ENCODE results near the gene PLS1. TPM values are rescaled to one million over a fixed set of nuclear protein-coding genes. Genes with fewer than 3 reads are reported as not detected.

The PLS1 gene
- total RNA-seq, 1 experiment from 2014 or later, result 20.1 TPM

DNA sequence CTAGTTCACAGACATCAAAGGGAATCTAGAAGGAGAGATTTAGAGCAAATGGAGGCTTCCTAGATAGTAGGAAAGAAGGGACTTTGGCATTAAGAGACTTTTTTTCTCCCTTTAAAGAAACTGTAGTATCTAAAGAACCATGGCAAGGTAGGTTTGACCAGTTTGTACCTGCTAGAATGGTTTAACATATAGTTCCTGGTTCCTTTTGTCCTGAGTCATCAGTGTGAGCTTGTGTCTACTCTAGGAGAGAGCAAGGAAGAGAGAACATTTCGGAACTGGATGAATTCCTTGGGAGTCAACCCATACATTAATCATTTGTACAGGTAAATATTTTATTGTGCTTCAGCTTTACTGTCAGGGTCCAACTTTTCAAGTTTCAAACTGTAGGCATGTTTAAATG lies 98.0 kb downstream of the PLS1 start:
- H3K79me2 ChIP-seq (ENCODE audit: low read length), result no peaks in the 10 kb centered on the region
- intact Hi-C loops (cut with micrococcal nuclease), result no loop called here
- H3K27me3 ChIP-seq (ENCODE audit: low read length), result no peaks in the 10 kb centered on the region
- H3K9me2 ChIP-seq (replicated peaks; ENCODE audit: low read length), result no peaks in the 10 kb centered on the region
- ChIA-PET POLR2A (ENCODE audit: unreplicated experiment) (no interaction called here), CTCF (interaction anchor here (0.5 kb wide), 1 partner anchor 307 kb away, joined by 4 read pairs; no protein-coding TSS in a partner anchor)
- no peak overlapping the region for H3K9ac ChIP-seq (ENCODE audit: low read length)
- no peak overlapping the region for H2AFZ ChIP-seq (ENCODE audit: low read length)
- ATAC-seq (no peak), DNase-seq (no peak)
- no peaks in the 10 kb centered on the region for H3F3A ChIP-seq (ENCODE audit: low read length, unreplicated experiment)
- no peak overlapping the region for H3K4me3 ChIP-seq (ENCODE audit: low read length)
- TF ChIP-seq EZH2phosphoT487 (IDR thresholded peaks at IDR 0.05; ENCODE audit: borderline replicate concordance, low read length) (no peak), EZH2 (IDR thresholded peaks at IDR 0.05; ENCODE audit: low read length, unreplicated experiment) (no peak)
- TF ChIP-seq, protein P1, sequence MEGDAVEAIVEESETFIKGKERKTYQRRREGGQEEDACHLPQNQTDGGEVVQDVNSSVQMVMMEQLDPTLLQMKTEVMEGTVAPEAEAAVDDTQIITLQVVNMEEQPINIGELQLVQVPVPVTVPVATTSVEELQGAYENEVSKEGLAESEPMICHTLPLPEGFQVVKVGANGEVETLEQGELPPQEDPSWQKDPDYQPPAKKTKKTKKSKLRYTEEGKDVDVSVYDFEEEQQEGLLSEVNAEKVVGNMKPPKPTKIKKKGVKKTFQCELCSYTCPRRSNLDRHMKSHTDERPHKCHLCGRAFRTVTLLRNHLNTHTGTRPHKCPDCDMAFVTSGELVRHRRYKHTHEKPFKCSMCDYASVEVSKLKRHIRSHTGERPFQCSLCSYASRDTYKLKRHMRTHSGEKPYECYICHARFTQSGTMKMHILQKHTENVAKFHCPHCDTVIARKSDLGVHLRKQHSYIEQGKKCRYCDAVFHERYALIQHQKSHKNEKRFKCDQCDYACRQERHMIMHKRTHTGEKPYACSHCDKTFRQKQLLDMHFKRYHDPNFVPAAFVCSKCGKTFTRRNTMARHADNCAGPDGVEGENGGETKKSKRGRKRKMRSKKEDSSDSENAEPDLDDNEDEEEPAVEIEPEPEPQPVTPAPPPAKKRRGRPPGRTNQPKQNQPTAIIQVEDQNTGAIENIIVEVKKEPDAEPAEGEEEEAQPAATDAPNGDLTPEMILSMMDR (conservative IDR thresholded peaks at IDR 0.05; ENCODE audit: low read depth, low read length), result no peak
- no TSS peak for BruUV-seq (replicated peaks)
- no peak overlapping the region for H3K27ac ChIP-seq (ENCODE audit: low read length)
- no peaks in the 10 kb centered on the region for H4K20me1 ChIP-seq (ENCODE audit: low read length)
- H3K4me2 ChIP-seq (ENCODE audit: low read length), result no peak overlapping the region
- no peaks in the 10 kb centered on the region for H3K36me3 ChIP-seq (ENCODE audit: low read depth, low read length)
- no peaks in the 10 kb centered on the region for H3K9me3 ChIP-seq (ENCODE audit: low read length)
- H3K4me1 ChIP-seq (ENCODE audit: insufficient read depth, low read length), result no peaks in the 10 kb centered on the region

DNA sequence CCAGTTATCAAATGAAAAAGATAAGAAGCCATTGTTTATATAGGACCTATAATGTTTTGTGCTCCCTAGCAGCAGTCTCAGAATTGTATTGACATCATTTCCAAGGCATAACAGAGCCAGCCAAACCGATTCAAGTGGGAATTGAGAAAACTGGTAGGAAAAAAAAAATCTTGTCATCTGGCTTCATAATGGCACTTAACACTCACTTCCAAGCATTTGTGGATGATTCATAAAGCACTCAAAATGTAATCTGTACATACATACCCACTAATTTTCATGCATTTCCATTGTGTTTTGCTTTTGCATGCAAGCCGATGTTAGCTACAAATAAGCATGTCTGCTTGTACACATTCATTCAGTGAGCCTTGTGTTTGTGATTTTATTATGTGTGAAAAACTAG lies 109.0 kb downstream of the PLS1 start:
- Histone ChIP-seq H2AFZ (ENCODE audit: low read length) (no peak overlapping the region), H3K36me3 (ENCODE audit: low read depth, low read length) (no peaks in the 10 kb centered on the region), H3K4me3 (ENCODE audit: low read length) (no peak overlapping the region), H3K9me2 (replicated peaks; ENCODE audit: low read length) (no peaks in the 10 kb centered on the region), H3K27me3 (ENCODE audit: low read length) (no peaks in the 10 kb centered on the region), H3K4me1 (ENCODE audit: insufficient read depth, low read length) (no peaks in the 10 kb centered on the region), H3K9ac (ENCODE audit: low read length) (no peak overlapping the region), H3K9me3 (ENCODE audit: low read length) (no peaks in the 10 kb centered on the region), H3F3A (ENCODE audit: low read length, unreplicated experiment) (no peaks in the 10 kb centered on the region), H3K27ac (ENCODE audit: low read length) (no peak overlapping the region), H3K4me2 (ENCODE audit: low read length) (no peak overlapping the region), H4K20me1 (ENCODE audit: low read length) (no peaks in the 10 kb centered on the region), H3K79me2 (ENCODE audit: low read length) (no peaks in the 10 kb centered on the region)
- intact Hi-C loops (cut with micrococcal nuclease), result no loop called here
- ChIA-PET CTCF (no interaction called here), POLR2A (ENCODE audit: unreplicated experiment) (no interaction called here)
- BruUV-seq (replicated peaks), result no TSS peak
- no peak for TF ChIP-seq EZH2phosphoT487 (IDR thresholded peaks at IDR 0.05; ENCODE audit: borderline replicate concordance, low read length)
- ATAC-seq (no peak), DNase-seq (no peak)

DNA sequence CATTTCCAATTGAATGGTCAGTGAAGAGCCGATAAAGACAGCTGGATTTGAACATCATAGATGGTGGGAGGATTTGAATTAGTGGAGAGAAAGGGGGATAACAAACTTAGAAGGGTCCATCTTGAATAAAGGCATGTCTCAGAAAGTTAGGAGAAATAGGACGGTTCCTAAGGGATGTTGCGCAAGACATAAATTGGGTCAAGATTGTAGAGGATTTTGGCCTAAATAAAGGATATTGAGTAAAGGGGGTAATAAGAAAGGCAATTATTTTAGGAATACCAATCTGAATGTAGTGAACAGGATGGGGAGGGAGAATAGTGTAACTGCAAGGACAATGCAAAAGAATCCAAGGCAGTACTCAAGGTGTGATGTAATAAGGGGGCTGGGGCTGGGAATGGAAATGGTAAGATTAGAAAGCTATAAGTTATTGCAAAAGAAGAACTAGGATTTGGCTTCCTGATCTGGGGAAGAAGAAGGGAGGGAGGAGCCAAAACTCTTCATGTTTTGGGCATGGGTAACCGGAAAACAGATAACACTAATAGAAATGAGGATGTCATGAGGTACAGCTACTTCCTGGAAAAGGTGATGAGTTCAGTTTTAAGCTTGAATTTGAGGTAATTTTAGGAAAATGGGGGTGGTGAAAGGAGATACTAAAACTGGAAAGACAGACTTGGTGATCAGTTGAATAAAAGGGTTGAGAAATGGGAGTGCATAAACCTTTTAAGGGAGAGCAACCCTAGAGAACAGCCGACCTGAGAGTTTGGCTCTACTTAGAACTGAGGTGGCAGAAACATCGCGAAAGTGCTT lies 110.3 kb downstream of the PLS1 start:
- Histone ChIP-seq H3F3A (ENCODE audit: low read length, unreplicated experiment) (no peaks in the 10 kb centered on the region), H3K9ac (ENCODE audit: low read length) (no peak overlapping the region), H3K9me2 (replicated peaks; ENCODE audit: low read length) (no peaks in the 10 kb centered on the region), H3K9me3 (ENCODE audit: low read length) (no peaks in the 10 kb centered on the region), H3K4me2 (ENCODE audit: low read length) (no peak overlapping the region), H3K36me3 (ENCODE audit: low read depth, low read length) (no peaks in the 10 kb centered on the region), H3K79me2 (ENCODE audit: low read length) (no peaks in the 10 kb centered on the region), H4K20me1 (ENCODE audit: low read length) (no peaks in the 10 kb centered on the region), H3K4me3 (ENCODE audit: low read length) (no peak overlapping the region), H3K27me3 (ENCODE audit: low read length) (no peaks in the 10 kb centered on the region), H2AFZ (ENCODE audit: low read length) (no peak overlapping the region), H3K27ac (ENCODE audit: low read length) (no peak overlapping the region), H3K4me1 (ENCODE audit: insufficient read depth, low read length) (no peaks in the 10 kb centered on the region)
- no peak for ATAC-seq
- CTCF ChIA-PET, result no interaction called here
- no peak for DNase-seq
- POLR2A ChIA-PET (ENCODE audit: unreplicated experiment), result no interaction called here
- TF ChIP-seq EZH2phosphoT487 (IDR thresholded peaks at IDR 0.05; ENCODE audit: borderline replicate concordance, low read length) (no peak), EZH2 (IDR thresholded peaks at IDR 0.05; ENCODE audit: low read length, unreplicated experiment) (no peak)
- TF ChIP-seq, protein P1 (conservative IDR thresholded peaks at IDR 0.05; ENCODE audit: low read depth, low read length), result no peak
- no TSS peak for BruUV-seq (replicated peaks)
- intact Hi-C loops (cut with micrococcal nuclease), result no loop called here
